Measurements from ENCODE around the gene ALDH4A1. TPM values are rescaled to one million over a fixed set of nuclear protein-coding genes. Genes with fewer than 3 reads are reported as not detected.

ALDH4A1 gene
- total and polyA plus RNA-seq, 10 of the 15 experiments (the other 5 are each of a cell fraction or from before 2014, with no cell fraction given) = 0.06 to 25.5 (median 13.0) TPM

GRCh38 chr1:18950401-18951026, 48.2 kb upstream of the ALDH4A1 start (continued):
- TF ChIP-seq MEF2B (IDR thresholded peaks at IDR 0.05; ENCODE audit: partially characterized antibody, poor library complexity, severe bottlenecking) (peak; percentile 30), SREBF2 (IDR thresholded peaks at IDR 0.05; ENCODE audit: low read length) (no peak)

GRCh38 chr1:18949686-18950400, 47.5 kb upstream of the ALDH4A1 start:
- Histone ChIP-seq H3K79me2 (ENCODE audit: control insufficient read depth, insufficient read depth, low read length) (peaks cover 55% of the 10 kb centered on the region), H3K27ac (ENCODE audit: control insufficient read depth, insufficient read depth) (peak overlapping the region; percentile 99), H3K36me3 (ENCODE audit: control insufficient read depth in 2 of 2, insufficient read depth in 2 of 2, low read length in 1 of 2) (no peaks in the 10 kb centered on the region), H3K9ac (ENCODE audit: control insufficient read depth, insufficient read depth, low read length) (peak overlapping the region; percentile 88), H2AFZ (ENCODE audit: control insufficient read depth, low read depth, low read length) (peak overlapping the region; percentile 52; the same call in 1 of the 2 replicates), H3K4me2 (ENCODE audit: control insufficient read depth, insufficient read depth) (peak overlapping the region; percentile 98), H3K27me3 (replicated peaks in 1 of 2; ENCODE audit: control insufficient read depth in 2 of 2, insufficient read depth in 2 of 2, low read length in 1 of 2) (no peaks in the 10 kb centered on the region), H3K4me3 (peak overlapping the region; percentile 73), H3K4me1 (ENCODE audit: control insufficient read depth, insufficient read depth, low read length) (peaks cover 64% of the 10 kb centered on the region), H4K20me1 (ENCODE audit: control insufficient read depth, insufficient read depth) (0 out of 2 replicates have a peak, but pooled peaks cover 2% of the 10 kb centered on the region), H3K9me3 (replicated peaks; ENCODE audit: control insufficient read depth, insufficient read depth, low read length) (no peaks in the 10 kb centered on the region)
- no TSS peak for BruUV-seq (replicated peaks)
- peak; percentile 24; the same call in 1 of the 2 replicates for TF ChIP-seq SMC3 (IDR thresholded peaks at IDR 0.05; ENCODE audit: borderline replicate concordance, low read length)
- TF ChIP-seq, protein P1, sequence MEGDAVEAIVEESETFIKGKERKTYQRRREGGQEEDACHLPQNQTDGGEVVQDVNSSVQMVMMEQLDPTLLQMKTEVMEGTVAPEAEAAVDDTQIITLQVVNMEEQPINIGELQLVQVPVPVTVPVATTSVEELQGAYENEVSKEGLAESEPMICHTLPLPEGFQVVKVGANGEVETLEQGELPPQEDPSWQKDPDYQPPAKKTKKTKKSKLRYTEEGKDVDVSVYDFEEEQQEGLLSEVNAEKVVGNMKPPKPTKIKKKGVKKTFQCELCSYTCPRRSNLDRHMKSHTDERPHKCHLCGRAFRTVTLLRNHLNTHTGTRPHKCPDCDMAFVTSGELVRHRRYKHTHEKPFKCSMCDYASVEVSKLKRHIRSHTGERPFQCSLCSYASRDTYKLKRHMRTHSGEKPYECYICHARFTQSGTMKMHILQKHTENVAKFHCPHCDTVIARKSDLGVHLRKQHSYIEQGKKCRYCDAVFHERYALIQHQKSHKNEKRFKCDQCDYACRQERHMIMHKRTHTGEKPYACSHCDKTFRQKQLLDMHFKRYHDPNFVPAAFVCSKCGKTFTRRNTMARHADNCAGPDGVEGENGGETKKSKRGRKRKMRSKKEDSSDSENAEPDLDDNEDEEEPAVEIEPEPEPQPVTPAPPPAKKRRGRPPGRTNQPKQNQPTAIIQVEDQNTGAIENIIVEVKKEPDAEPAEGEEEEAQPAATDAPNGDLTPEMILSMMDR (IDR thresholded peaks at IDR 0.05 in 2 of 3, conservative IDR thresholded peaks at IDR 0.05 in 1 of 3; ENCODE audit: control insufficient read depth in 2 of 3, extremely low read depth in 1 of 3, insufficient read depth in 1 of 3, low read depth in 3 of 3, low read length in 3 of 3) = peak; percentile 28 to 46 (median 41); a peak in 5 of 6 replicates
- no peak for TF ChIP-seq DPF2 (IDR thresholded peaks at IDR 0.05)
- TF ChIP-seq RAD21 (IDR thresholded peaks at IDR 0.05; ENCODE audit: insufficient read depth, low read depth, low read length) = peak; percentile 40
- no peak for TF ChIP-seq SIX5 (IDR thresholded peaks at IDR 0.05; ENCODE audit: low read depth, low read length, severe bottlenecking)
- TF ChIP-seq RCOR1 (conservative IDR thresholded peaks at IDR 0.05; ENCODE audit: low read depth, low read length) = no peak
- TF ChIP-seq, protein P2, sequence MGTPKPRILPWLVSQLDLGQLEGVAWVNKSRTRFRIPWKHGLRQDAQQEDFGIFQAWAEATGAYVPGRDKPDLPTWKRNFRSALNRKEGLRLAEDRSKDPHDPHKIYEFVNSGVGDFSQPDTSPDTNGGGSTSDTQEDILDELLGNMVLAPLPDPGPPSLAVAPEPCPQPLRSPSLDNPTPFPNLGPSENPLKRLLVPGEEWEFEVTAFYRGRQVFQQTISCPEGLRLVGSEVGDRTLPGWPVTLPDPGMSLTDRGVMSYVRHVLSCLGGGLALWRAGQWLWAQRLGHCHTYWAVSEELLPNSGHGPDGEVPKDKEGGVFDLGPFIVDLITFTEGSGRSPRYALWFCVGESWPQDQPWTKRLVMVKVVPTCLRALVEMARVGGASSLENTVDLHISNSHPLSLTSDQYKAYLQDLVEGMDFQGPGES (IDR thresholded peaks at IDR 0.05) = no peak
- 0 out of 2 replicates have a peak, but pooled peaks have one; percentile 17 for TF ChIP-seq YY1 (IDR thresholded peaks at IDR 0.05; ENCODE audit: low read depth, low read length)
- TF ChIP-seq SRF (IDR thresholded peaks at IDR 0.05; ENCODE audit: low read depth in 2 of 2, low read length in 2 of 2) = peak; percentile 74 to 85; a peak in 3 of 4 replicates
- 43% methylated on average over 21 of the region's 22 CpGs for WGBS (ENCODE audit: insufficient coverage, insufficient replicate concordance, low lambda C conversion rate, missing lambda C conversion rate)
- ATAC-seq = peak; percentile 7; the same call in 1 of the 3 replicates
- CTCF ChIA-PET = interaction anchor here (0.8 to 11.6 kb wide), 7 partner anchors 16 to 164 kb away, joined by 3 to 117 read pairs (median 15); partner anchors contain the start of gene ALDH4A1
- POLR2A ChIA-PET = interaction anchor here (0.6 to 5.8 kb wide), 5 partner anchors 8 to 35 kb away, joined by 3 to 96 read pairs (median 3); no protein-coding TSS in a partner anchor
- SMC1A ChIA-PET (ENCODE audit: uncharacterized antibody, unreplicated experiment) = interaction anchor here (1.2 to 4.0 kb wide), 7 partner anchors 9 to 47 kb away, joined by 3 to 45 read pairs (median 6); partner anchors contain the start of gene ALDH4A1
- RAD21 ChIA-PET (ENCODE audit: unreplicated experiment) = interaction anchor here (0.9 to 5.2 kb wide), 6 partner anchors 20 to 138 kb away, joined by 3 to 52 read pairs (median 10); partner anchors contain the start of gene ALDH4A1
- intact Hi-C loops (cut with micrococcal nuclease; ENCODE audit: unreplicated experiment) (loop anchor here (5.0 to 10.0 kb wide), 2 partner anchors 38 to 255 kb away; no protein-coding TSS in a partner anchor), in situ Hi-C loops (cut with MboI) (no loop called here)
- FAIRE-seq = no peak
- DNase-seq (ENCODE audit: low read depth, low spot score) = no peak
